ENCODE results near the gene HNRNPUL1.

Gene HNRNPUL1

GRCh38 chr19:41319500-41320184 lies 55.5 kb downstream of the HNRNPUL1 start:
- no peak for TF ChIP-seq CTCF (IDR thresholded peaks at IDR 0.05; ENCODE audit: borderline replicate concordance, insufficient read depth, low read depth, low read length)
- no peak overlapping the region for H3K4me3 ChIP-seq (ENCODE audit: low read depth, low read length)

- TF ChIP-seq CTCF (IDR thresholded peaks at IDR 0.05; ENCODE audit: borderline replicate concordance, insufficient read depth, low read depth, low read length): no peak
- H3K4me3 ChIP-seq (ENCODE audit: low read depth, low read length): no peak overlapping the region
Measured at GRCh38 chr19:41320185-41320518, 56.0 kb downstream of the HNRNPUL1 start.

- H3K4me3 ChIP-seq (ENCODE audit: low read depth, low read length): no peak overlapping the region
- no peak for TF ChIP-seq CTCF (IDR thresholded peaks at IDR 0.05; ENCODE audit: borderline replicate concordance, insufficient read depth, low read depth, low read length)
Measured at GRCh38 chr19:41320568-41320967, 56.4 kb downstream of the HNRNPUL1 start.

GRCh38 chr19:41321204-41321599 lies 57.0 kb downstream of the HNRNPUL1 start:
- no peak overlapping the region for H3K4me3 ChIP-seq (ENCODE audit: low read depth, low read length)
- TF ChIP-seq CTCF (IDR thresholded peaks at IDR 0.05; ENCODE audit: borderline replicate concordance, insufficient read depth, low read depth, low read length): no peak

- peak; percentile 58 for TF ChIP-seq CTCF (IDR thresholded peaks at IDR 0.05; ENCODE audit: borderline replicate concordance, insufficient read depth, low read depth, low read length)
- H3K4me3 ChIP-seq (ENCODE audit: low read depth, low read length): no peak overlapping the region
Measured at GRCh38 chr19:41321600-41322270, 57.6 kb downstream of the HNRNPUL1 start.

- TF ChIP-seq CTCF (IDR thresholded peaks at IDR 0.05; ENCODE audit: borderline replicate concordance, insufficient read depth, low read depth, low read length): no peak
- H3K4me3 ChIP-seq (ENCODE audit: low read depth, low read length): no peak overlapping the region
Measured at GRCh38 chr19:41322451-41322850, 58.3 kb downstream of the HNRNPUL1 start.

- no peak overlapping the region for H3K4me3 ChIP-seq (ENCODE audit: low read depth, low read length)
Measured at GRCh38 chr19:41323023-41323422, 58.9 kb downstream of the HNRNPUL1 start.

More at GRCh38 chr19:41323023-41323422, 58.9 kb downstream of the HNRNPUL1 start:
- no peak for TF ChIP-seq CTCF (IDR thresholded peaks at IDR 0.05; ENCODE audit: borderline replicate concordance, insufficient read depth, low read depth, low read length)

All from GM12875 (cell line).